ENCODE measurements around the gene RAPGEF3.

Gene RAPGEF3

DNA sequence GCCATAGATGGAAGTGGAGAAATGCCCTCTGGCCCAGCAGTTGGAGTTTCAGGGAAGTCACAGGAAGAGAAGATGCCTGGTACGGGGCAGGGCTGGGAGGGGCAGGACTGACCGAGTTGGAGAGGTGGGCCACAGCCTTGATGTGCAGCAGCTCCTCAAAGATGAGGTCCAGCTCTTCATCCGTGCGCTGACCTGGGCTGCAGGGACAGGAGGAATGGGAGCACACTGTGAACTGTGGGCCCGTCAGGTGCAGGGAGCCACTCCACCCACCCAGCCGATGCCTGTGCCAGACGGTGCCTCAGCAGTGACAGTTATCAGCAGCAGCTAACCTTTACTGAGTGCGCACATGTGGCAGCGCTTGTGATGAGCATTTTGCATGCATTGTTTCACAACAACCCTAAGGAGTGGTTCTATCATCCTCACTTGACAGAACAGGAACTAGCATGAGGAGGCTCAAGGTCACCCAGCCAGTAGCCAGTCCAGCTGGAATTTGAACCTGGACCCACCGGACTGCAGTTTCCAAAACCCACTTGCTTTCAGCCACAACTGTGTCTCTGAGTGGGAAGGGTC, 8.4 kb downstream of the RAPGEF3 start:
- Histone ChIP-seq H3K4me1 (peaks cover 30% of the 10 kb centered on the region), H3K27me3 (no peaks in the 10 kb centered on the region), H3K9me3 (no peaks in the 10 kb centered on the region), H3K36me3 (no peaks in the 10 kb centered on the region), H3K4me3 (ENCODE audit: low read depth, low read length) (no peak overlapping the region)
- DNase-seq: no peak
- TF ChIP-seq, protein P1, sequence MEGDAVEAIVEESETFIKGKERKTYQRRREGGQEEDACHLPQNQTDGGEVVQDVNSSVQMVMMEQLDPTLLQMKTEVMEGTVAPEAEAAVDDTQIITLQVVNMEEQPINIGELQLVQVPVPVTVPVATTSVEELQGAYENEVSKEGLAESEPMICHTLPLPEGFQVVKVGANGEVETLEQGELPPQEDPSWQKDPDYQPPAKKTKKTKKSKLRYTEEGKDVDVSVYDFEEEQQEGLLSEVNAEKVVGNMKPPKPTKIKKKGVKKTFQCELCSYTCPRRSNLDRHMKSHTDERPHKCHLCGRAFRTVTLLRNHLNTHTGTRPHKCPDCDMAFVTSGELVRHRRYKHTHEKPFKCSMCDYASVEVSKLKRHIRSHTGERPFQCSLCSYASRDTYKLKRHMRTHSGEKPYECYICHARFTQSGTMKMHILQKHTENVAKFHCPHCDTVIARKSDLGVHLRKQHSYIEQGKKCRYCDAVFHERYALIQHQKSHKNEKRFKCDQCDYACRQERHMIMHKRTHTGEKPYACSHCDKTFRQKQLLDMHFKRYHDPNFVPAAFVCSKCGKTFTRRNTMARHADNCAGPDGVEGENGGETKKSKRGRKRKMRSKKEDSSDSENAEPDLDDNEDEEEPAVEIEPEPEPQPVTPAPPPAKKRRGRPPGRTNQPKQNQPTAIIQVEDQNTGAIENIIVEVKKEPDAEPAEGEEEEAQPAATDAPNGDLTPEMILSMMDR (IDR thresholded peaks at IDR 0.05; ENCODE audit: low read depth, low read length): no peak

DNA sequence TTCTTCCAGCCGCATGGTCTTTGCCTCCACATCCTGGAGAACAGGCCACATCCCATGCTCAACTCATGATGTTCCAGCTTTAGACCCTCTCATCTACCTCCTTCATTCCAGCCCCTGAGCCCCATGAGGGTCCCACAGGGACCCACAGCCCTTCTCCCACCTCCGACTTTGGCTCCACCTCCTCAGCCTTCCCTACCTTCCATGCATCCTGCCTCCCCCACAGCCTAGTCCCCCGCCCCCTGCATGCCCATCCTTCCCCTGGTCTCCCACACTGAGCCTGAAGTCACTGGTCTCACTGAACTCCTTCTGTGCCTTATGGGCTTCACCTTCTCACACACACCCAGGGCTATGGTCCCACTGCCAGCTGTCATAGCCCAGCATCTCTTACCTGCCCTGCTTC, 9.8 kb downstream of the RAPGEF3 start:
- Histone ChIP-seq H3K4me1 (peaks cover 16% of the 10 kb centered on the region), H3K4me3 (ENCODE audit: low read depth, low read length) (no peak overlapping the region), H3K9me3 (no peaks in the 10 kb centered on the region), H3K27me3 (no peaks in the 10 kb centered on the region), H3K36me3 (no peaks in the 10 kb centered on the region)
- TF ChIP-seq, protein P1 (IDR thresholded peaks at IDR 0.05; ENCODE audit: low read depth, low read length): no peak
- no peak for DNase-seq

DNA sequence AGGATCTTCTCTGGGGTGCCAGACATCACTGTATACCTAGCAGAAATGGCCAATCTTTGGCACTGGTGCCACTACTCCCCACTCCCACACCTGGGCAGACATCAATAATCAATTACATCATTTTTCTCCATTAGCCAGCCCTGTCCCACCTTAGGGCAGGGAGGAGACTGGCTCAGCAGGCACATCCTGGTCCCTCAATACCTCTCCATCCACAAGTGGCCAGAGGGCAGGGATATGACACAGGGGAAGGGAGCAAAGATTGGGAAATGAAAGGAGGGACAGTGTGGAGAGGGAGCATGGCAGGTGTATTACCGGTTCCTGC, 10.2 kb downstream of the RAPGEF3 start:
- DNase-seq: no peak
- H3K9me3 ChIP-seq: no peaks in the 10 kb centered on the region
- no peaks in the 10 kb centered on the region for H3K36me3 ChIP-seq
- no peak overlapping the region for H3K4me3 ChIP-seq (ENCODE audit: low read depth, low read length)
- H3K4me1 ChIP-seq: peaks cover 12% of the 10 kb centered on the region
- TF ChIP-seq, protein P1 (IDR thresholded peaks at IDR 0.05; ENCODE audit: low read depth, low read length): no peak
- no peaks in the 10 kb centered on the region for H3K27me3 ChIP-seq

DNA sequence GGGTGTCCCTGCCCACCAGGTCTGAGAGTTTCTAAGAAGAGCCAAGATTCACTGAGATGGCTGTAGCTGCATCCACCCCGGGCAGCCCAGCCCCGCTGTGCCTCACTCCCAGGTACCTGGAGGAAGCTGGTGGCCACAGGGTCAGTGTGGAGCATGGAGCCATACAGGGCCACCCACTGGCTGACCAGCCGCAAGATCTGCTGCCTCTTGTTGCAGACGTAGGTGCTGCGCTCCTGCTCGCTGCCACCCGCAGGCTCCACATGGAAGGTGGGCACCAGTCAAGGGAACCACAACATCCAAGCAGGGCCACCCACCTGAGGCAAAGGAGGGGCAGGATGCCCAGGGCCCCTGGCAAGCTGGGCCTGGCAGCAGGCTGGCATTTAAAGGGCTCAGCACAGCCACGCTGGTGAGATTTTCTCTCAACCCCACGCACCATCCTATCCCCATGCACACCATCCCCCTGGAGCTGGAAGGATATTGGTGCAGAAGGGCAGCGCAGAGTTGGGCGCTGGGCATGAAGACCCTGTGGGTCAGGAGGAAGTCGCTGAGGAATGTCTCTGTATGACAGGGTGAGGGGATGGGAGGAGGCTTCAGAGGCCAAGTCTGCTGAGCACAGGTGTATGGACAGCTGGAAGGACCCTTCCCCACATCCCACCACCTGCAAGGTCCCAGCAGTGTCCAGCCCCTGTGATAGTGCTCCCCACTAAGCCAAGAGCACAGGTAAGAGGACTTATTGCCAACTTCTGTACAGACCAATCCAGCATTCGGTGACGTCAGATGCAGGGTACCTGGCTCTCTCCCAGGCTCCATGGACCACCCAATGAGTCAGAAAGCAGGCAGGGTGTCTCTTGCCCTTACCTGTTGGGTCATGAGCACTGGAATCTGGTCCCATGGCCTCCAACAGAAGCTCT, 10.8 kb downstream of the RAPGEF3 start:
- Histone ChIP-seq H3K36me3 (no peaks in the 10 kb centered on the region), H3K9me3 (no peaks in the 10 kb centered on the region)

DNA sequence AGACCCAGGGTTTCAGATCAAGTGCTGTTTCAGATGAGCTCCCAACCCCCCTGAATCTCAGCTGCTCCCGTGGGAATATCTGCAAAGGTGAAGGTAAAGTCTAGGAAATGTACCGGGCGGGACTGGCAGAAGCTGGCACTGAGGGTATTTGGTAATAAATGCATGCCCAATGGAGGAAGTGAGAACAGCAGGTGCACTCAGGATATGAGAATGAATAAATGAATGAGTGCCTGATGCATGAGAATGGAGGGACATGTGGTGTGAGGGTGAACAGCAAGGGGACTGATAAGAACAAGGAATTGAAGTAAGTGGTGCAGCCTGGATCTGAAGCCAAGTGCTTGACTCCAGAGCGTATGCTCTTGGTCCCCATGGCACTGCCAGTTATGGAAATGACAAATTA, 11.6 kb downstream of the RAPGEF3 start:
- H3K9me3 ChIP-seq: no peaks in the 10 kb centered on the region
- DNase-seq: no peak
- no peaks in the 10 kb centered on the region; the same call in 1 of the 2 replicates for H3K4me1 ChIP-seq
- H3K36me3 ChIP-seq: no peaks in the 10 kb centered on the region
- H3K27me3 ChIP-seq: no peaks in the 10 kb centered on the region
- TF ChIP-seq, protein P1 (IDR thresholded peaks at IDR 0.05; ENCODE audit: low read depth, low read length): no peak
- no peak overlapping the region for H3K4me3 ChIP-seq (ENCODE audit: low read depth, low read length)

More for the DNA sequence above, 10.8 kb downstream of the RAPGEF3 start:
- Histone ChIP-seq H3K4me1 (peaks cover 6% of the 10 kb centered on the region), H3K4me3 (ENCODE audit: low read depth, low read length) (no peak overlapping the region), H3K27me3 (no peaks in the 10 kb centered on the region)
- TF ChIP-seq, protein P1 (IDR thresholded peaks at IDR 0.05; ENCODE audit: low read depth, low read length): no peak
- no peak for DNase-seq

DNA sequence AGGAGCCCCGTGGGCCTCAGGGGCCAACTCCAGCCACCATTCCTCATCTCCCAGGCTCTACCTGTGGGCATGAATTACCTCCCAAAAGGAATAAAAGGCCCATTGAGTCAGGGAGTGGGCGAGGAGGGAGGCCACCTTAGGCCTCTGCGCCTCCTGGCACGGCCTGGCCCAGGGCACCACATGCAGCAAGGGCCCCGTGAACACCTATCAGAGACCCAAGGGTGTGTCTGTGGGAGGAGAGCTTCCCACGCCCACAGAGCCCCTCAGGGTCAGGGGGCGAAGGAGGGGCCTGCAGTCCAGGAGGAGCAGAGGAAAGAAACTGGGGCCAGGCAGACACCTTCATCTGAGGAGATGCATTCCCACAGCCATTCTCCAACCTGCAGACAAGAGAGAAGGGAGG, 12.2 kb downstream of the RAPGEF3 start:
- DNase-seq: no peak
- TF ChIP-seq, protein P1 (IDR thresholded peaks at IDR 0.05; ENCODE audit: low read depth, low read length): no peak
- H3K4me1 ChIP-seq: no peaks in the 10 kb centered on the region
- no peak overlapping the region for H3K4me3 ChIP-seq (ENCODE audit: low read depth, low read length)
- no peaks in the 10 kb centered on the region for H3K36me3 ChIP-seq
- no peaks in the 10 kb centered on the region for H3K9me3 ChIP-seq
- no peaks in the 10 kb centered on the region for H3K27me3 ChIP-seq
